Ammon's horn (tissue), 1 donor: Measurements from ENCODE around the gene FXYD4.
A peak's percentile ranks its signal among the peaks of the same experiment; 100 is the strongest.
"Not testable (repeated sequence)": the region's sequence is repeated elsewhere in the genome, so short reads cannot be mapped to it uniquely, and the experiment has no call there.

Experiments
- DNase-seq: peaks from one replicate; pipeline ENCODE4 v3.0.0-alpha.2; 2016; ENCODE audit warnings: low spot score

FXYD4 gene

GRCh38 chr10:43376046-43376635 lies 4.7 kb downstream of the FXYD4 start:
- no peak for DNase-seq

DNA sequence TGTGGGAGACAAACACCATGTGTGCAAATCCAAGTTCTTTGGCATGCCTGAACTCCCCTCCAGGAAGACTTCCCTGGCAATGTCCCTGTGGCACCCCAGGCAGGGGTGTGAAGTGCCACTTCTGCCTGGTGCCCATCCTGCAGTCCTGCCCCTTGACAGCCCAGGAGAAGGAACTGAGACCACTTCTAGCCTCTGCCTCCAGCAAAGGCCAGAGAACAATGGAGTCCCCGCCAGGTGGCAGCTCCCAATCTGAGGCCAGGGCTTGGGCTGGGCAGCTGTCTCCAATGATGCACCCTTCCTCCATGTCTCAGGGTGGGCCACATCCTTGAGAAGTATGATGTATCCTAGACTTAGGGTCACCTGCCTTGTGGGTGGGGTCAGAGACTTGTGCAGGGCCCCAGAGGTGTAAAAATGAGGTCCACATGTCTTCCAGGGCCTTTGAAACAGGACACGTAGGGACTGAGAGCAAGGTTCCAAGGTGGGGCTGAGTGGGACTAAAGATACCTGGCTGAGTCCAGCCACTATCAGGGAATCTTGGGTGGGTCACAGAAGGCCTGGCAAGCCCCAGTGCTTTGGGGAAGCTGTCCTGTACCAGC lies 5.5 kb downstream of the FXYD4 start:
- DNase-seq: no peak

- no peak for DNase-seq
Observed at GRCh38 chr10:43377424-43377883, 6.0 kb downstream of the FXYD4 start.

DNA sequence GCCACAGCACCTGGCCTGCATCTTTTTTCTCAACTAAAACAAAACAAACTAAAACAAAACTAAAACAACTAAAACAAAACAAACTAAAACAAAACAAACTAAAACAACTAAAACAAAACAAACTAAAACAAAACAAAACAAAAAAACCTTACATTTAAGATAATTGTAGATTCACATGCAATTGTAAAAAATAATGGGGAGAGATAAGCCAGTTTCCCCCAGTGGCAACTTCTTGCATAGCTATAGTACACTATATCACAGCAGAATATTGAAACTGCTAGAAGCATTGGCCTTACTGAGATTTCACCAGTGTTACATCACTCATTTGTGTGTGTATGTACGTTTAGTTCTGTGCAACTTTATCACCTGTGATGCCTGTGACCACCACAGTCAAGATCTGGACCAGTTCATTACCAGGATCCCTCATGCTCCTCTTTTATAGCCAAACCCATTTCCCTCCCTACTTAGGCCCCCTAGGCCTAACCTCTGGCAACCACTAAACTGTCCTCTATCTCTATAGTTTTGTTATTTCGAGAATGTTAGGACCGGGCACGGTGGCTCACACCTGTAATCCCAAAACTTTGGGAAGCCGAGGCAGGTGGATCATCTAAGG lies 9.3 kb downstream of the FXYD4 start:
- DNase-seq: no peak

- DNase-seq: no peak
Observed at GRCh38 chr10:43383204-43383971, 12.0 kb downstream of the FXYD4 start.

DNA sequence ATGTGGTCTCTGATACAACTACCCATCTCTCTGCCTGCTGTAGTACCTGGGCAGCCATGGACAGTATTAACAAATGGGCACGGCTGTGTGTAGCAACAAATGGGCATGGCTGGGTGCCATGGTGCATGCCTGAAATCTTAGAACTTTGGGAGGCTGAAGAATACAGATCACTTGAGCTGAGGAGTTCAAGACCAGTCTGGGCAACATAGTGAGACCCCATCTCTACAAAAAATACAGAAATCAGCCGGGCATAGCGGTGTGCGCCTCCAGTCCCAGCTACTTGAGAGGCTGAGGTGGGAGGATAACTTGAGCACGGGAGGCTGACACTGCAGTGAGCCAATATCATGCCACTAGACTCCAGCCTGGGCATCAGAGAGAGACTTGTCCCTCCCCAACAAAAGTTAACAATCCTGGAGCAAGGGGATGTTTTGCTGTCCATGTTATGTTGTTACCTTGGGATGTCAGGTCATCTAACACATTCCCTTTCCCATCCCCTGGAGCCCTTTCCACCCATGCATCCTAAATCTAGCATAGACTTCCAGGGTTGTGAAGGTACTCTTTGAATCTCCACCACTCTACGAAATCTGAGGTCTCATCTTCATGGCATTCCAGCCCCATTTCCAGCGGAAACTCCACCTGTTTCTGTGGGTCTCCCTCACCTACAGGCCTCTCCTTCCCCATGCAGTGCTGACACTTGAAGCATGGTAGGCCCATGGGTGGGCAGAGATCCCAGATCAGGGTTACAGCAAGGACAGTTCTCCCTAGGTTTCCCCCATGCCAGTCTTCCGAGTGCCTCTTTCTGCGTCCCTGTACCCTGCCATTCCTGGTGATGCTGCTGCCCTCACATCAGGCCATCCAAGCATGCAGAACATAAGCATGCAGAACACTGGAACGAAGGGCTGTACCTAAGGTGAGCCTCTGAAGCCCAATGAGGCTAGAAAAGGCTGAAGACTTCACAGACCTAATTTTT lies 13.1 kb downstream of the FXYD4 start:
- no peak for DNase-seq

DNA sequence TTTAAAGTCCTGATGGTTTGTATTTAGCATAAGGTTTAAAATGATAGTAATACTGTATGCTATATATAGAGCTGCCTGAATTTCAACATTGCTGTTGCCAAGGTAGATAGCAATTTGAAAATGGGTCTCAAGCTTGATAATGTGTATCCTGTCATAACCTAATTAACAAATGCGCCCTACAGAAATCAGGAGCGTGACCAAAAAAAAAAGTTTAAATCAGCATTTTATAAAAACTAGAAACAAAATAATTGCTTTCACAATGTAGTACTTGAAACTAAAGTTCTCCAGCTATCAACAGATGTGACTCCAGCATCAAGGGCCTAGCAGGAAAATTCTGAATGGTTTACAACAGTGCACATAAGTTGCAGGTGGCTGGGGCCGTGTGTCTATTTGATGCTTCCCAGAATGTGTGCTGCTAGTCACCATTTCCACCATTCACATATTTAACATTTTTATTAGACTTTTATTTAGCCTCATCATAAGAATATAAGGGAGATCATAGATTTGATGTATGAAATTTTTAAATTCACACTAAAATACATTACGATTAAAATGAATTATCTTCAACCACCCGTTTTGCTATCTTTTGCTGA lies 14.1 kb downstream of the FXYD4 start:
- DNase-seq: no peak

- DNase-seq: no peak
Observed at GRCh38 chr10:43386549-43386948, 15.1 kb downstream of the FXYD4 start.

GRCh38 chr10:43386981-43387677 lies 15.7 kb downstream of the FXYD4 start:
- no peak for DNase-seq

DNA sequence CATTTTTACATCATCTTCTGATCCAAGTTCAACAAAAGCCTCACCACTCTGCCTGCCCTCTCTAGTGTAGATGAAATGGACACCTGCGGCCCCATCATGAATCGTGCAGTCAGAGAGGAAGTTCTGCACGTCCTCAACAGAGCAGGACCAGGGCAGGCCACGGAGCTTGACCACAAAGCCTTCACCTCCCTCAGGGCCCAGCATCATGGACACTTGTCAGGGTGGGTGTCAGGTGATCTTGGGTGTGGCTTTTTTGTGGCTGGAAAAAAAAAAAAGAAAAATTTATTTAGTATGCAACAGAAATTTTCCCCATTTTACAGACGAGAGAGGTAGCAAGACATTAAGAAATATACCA lies 16.2 kb downstream of the FXYD4 start:
- no peak for DNase-seq

DNA sequence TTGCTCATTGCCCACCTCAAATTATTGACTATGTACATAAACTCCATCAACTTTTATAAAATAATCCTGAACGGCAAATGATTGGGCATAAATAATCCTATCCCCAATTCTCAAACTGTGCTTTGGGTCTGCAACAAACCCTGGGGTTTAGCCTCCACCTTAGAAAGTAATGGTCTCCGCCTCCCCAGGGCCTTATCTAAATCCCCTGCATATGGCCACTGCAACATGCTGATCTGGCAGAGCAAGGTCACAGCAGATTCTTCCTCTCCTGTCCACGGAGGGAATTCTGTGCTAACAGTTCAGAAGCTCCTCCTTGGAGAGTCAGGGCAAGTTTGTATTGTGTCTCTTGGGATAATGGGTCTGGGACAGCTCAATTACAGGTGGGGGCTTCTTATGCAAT lies 18.4 kb downstream of the FXYD4 start:
- DNase-seq: no peak

DNA sequence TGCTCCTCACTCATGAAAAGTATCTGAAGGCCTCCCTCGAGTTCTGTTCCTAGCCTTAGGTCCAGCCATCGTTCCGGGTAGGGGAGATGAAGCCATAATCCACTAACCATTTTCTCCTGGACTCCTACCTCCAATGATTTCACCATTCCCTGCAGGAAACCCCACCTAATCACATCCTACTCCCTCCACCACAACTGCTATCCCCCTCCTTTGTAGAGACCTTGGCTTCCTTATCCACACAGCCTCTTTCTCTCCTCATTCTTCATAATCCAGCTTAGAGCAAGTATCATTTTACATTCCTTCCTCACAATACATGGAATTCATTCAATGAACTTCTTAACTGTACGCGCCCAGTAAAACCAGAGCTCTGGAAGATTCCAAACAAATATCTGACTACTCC lies 18.9 kb downstream of the FXYD4 start:
- DNase-seq: no peak

- DNase-seq: peak; percentile 87
Observed at GRCh38 chr10:43390759-43391158, 19.3 kb downstream of the FXYD4 start.

- DNase-seq: no peak
Observed at GRCh38 chr10:43391496-43391895, 20.1 kb downstream of the FXYD4 start.

DNA sequence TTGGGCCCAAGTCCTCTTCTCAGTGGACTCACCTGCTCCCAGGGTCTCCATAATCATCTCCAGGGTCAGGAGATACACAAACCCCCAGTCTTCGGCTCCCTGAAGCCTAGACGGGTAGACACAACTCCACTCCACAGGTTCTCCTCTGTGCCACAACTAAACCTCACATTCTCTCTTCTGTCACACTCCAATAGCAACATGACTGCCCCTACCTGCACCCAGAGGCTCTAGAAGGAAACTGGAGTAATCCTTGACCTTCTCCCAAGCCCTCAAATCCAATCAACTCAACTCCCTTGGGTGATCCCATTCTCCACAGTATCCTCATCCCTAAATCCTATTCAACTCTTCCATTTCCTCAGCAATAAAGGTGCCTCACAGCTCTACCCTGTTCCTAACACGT lies 21.3 kb downstream of the FXYD4 start:
- no peak for DNase-seq

- not testable (repeated sequence) for DNase-seq
Observed at GRCh38 chr10:43393186-43393585, 21.8 kb downstream of the FXYD4 start.

GRCh38 chr10:43393606-43394360 lies 22.3 kb downstream of the FXYD4 start:
- no peak for DNase-seq

DNA sequence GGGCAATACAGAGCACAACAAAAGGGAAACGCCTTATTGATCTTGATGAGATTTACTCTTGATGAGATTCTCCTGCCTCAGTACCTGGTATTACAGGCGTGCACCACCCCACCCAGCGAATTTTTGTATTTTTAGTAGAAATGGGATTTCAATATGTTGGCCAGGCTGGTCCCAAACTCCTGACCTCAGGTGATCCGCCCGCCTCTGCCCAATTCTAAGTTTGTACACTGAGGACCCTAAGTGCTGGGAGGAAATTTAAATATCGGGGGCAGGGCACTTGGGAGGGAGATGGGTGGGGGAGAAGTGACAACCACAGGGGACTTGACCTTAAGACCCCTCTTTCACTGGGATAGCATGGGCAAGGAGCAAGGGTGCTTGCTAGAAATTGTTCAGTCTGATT lies 23.4 kb downstream of the FXYD4 start:
- DNase-seq: no peak

DNA sequence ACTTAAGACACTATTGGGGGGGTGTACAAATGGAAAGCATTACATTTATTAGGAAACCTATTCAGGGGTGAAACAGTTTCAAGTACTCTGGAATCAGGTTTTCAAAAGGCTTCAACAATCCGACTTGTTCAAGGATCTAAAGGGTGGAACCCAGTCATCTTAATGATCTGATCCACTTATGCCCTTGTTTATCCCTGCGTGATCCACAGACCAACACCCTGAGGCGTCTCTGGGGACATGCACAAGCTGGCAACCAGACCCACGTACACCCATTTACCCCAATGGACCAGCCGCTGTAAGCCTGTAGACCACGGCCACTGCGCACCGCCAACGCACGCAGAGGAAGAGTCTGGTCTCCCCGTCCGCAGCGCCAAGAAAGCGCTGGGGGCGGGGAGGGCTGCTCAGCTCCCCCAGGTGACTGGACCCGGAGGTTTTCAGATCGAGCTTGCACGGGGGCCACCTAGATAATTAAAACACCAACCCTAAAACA lies 24.2 kb downstream of the FXYD4 start:
- no peak for DNase-seq
